Measurements from ENCODE around the gene SCAP.
A peak's percentile ranks its signal among the peaks of the same experiment; 100 is the strongest.

Gene SCAP

DNA sequence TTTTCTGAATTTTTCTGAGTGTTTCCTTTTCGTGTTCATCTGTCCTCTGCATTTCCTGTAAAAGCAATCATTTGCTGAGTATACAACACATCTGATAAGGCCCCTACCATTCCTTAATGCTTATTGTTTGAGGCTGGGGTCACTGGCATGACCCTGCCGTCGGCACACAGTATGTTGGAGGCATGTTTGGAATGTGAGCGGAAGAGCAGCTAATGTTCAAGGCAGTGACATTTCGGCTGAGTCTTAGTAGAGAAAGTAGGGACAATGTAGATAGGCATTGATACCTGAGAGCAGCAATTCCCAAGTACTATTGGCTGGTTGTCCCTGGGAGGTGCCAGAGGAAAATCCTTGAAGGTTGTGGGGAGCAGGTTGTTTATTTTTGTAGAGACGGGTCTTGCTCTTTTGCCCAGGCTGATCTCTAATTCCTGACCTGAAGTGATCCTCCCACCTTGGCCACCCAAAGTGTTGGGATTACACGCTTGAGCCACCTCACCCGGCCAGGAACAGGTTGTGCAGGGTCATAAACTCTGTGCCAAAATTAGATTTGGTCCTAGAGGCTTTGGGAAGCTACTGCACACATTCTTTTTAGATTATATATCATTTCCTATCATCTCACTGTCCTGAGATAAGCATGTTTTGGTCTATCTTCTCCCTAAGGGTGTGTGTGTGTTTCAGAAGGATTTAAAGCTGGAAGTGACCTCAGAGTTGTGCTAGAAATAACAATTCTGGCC lies 81.4 kb downstream of the SCAP start:
- no peak overlapping the region for H3K4me3 ChIP-seq (ENCODE audit: low read length)
- TF ChIP-seq, protein P1, sequence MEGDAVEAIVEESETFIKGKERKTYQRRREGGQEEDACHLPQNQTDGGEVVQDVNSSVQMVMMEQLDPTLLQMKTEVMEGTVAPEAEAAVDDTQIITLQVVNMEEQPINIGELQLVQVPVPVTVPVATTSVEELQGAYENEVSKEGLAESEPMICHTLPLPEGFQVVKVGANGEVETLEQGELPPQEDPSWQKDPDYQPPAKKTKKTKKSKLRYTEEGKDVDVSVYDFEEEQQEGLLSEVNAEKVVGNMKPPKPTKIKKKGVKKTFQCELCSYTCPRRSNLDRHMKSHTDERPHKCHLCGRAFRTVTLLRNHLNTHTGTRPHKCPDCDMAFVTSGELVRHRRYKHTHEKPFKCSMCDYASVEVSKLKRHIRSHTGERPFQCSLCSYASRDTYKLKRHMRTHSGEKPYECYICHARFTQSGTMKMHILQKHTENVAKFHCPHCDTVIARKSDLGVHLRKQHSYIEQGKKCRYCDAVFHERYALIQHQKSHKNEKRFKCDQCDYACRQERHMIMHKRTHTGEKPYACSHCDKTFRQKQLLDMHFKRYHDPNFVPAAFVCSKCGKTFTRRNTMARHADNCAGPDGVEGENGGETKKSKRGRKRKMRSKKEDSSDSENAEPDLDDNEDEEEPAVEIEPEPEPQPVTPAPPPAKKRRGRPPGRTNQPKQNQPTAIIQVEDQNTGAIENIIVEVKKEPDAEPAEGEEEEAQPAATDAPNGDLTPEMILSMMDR (IDR thresholded peaks at IDR 0.05; ENCODE audit: insufficient read depth, low read depth, low read length, missing control alignments) = peak; percentile 7

GRCh38 chr3:47392933-47393332 lies 82.8 kb downstream of the SCAP start:
- no peak overlapping the region for H3K4me3 ChIP-seq (ENCODE audit: low read length)
- TF ChIP-seq, protein P1 (IDR thresholded peaks at IDR 0.05; ENCODE audit: insufficient read depth, low read depth, low read length, missing control alignments) = no peak
- no peak for DNase-seq (ENCODE audit: low read depth)

More for the DNA sequence above, 81.4 kb downstream of the SCAP start:
- no peak for DNase-seq (ENCODE audit: low read depth)

DNA sequence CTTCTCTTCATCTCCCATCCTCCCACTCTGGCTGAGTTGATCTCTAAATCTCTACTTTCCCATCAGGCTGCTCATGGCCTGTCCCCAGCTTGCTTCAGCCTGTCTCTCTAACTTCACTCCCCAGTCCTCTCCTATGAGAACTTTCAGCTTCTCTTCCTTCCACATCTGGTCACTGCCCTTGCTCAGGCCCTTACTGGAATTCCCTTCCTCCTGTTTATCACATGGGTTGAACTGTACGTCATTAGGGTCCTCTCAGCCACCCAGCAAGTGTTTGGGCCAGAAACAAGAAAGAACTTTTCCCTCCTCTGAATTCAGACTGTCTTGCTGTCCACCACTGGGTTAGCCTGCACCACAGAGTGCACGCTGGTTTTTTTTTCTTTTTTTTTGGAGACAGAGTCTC lies 89.9 kb downstream of the SCAP start:
- TF ChIP-seq, protein P1 (IDR thresholded peaks at IDR 0.05; ENCODE audit: insufficient read depth, low read depth, low read length, missing control alignments) = no peak
- no peak overlapping the region for H3K4me3 ChIP-seq (ENCODE audit: low read length)
- DNase-seq (ENCODE audit: low read depth) = no peak

GRCh38 chr3:47385007-47385406 lies 90.7 kb downstream of the SCAP start:
- TF ChIP-seq, protein P1 (IDR thresholded peaks at IDR 0.05; ENCODE audit: insufficient read depth, low read depth, low read length, missing control alignments) = no peak
- H3K4me3 ChIP-seq (ENCODE audit: low read length) = no peak overlapping the region
- DNase-seq (ENCODE audit: low read depth) = peak; percentile 89

DNA sequence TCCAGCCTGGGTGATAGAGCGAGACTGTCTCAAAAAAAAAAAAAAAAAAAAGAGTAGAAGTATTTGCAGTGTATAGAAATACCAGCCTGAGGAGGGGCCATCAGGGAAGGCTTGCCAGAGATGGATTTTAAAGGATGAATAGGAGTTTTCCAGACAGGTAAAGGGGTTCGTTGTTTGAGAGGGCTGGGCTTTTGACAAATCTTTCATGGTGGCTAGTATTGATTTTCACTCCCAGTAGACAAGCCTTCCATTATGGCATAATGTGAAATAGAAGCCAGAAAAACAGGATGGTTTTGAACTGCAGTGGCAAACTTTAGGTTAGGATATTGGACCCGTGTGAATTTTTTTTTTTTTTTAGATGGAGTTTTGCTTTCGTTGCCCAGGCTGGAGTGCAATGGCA lies 91.3 kb downstream of the SCAP start:
- H3K4me3 ChIP-seq (ENCODE audit: low read length) = no peak overlapping the region
- no peak for DNase-seq (ENCODE audit: low read depth)
- TF ChIP-seq, protein P1 (IDR thresholded peaks at IDR 0.05; ENCODE audit: insufficient read depth, low read depth, low read length, missing control alignments) = no peak

GRCh38 chr3:47381317-47382157 lies 94.2 kb downstream of the SCAP start:
- peak overlapping the region; percentile 96 for H3K4me3 ChIP-seq (ENCODE audit: low read length)
- peak; percentile 88 for DNase-seq (ENCODE audit: low read depth)
- TF ChIP-seq, protein P1 (IDR thresholded peaks at IDR 0.05; ENCODE audit: insufficient read depth, low read depth, low read length, missing control alignments) = no peak
